OCI-LY7 (cell line): ENCODE results near the gene FERMT3. TPM values are rescaled to one million over a fixed set of nuclear protein-coding genes. Genes with fewer than 3 reads are reported as not detected.

Experiments used
- BruUV-seq: library from RNA; stranded (reverse); fragments of 400-500 nt; replicated peaks from 2 replicates; lab custom pipeline; 2021; lab: Mats Ljungman, UMichigan
- CTCF ChIA-PET: fragments of 300-600 bp; sonication (Branson Sonifier 250); formaldehyde crosslinking; loops from one replicate; lab custom pipeline; 2022; ENCODE audit warnings: antibody characterized with exemption; ENCODE audit not compliant: unreplicated experiment; lab: Charles Lee
- POLR2A ChIA-PET: fragments of 300-600 bp; sonication (Branson Sonifier 250); formaldehyde crosslinking; loops from one replicate; lab custom pipeline; 2022; ENCODE audit warnings: antibody characterized with exemption; lab: Charles Lee
- DNase-seq: peaks from one replicate; pipeline ENCODE4 v3.0.0-alpha.2; 2015; ENCODE audit warnings: low spot score
- H2AFZ ChIP-seq: fragments of 200-600 bp; sonication (generic), shearing (Covaris generic); 2 replicates; pipeline ENCODE4 v1.6.1; 2014; ENCODE audit warnings: mild to moderate bottlenecking, antibody characterized with exemption, low read length, moderate library complexity
- H3K27ac ChIP-seq: fragments of 200-600 bp; sonication (generic); 2 replicates; pipeline ENCODE4 v1.5.1; 2014; ENCODE audit warnings: mixed run types, low read depth, mild to moderate bottlenecking, moderate library complexity, low read length, inconsistent platforms; ENCODE audit not compliant: poor library complexity, severe bottlenecking
- H3K36me3 ChIP-seq: fragments of 200-600 bp; sonication (generic); 2 replicates; pipeline ENCODE4 v1.6.1; 2014; ENCODE audit warnings: mild to moderate bottlenecking, antibody characterized with exemption, low read length, moderate library complexity, mixed read lengths; ENCODE audit not compliant: insufficient read depth
- H3K4me1 ChIP-seq: fragments of 200-600 bp; sonication (generic); 2 replicates; pipeline ENCODE4 v1.5.1; 2014; ENCODE audit warnings: mild to moderate bottlenecking, low read length; ENCODE audit not compliant: insufficient read depth, poor library complexity, severe bottlenecking
- H3K4me2 ChIP-seq: fragments of 200-600 bp; sonication (generic); 2 replicates; pipeline ENCODE4 v1.6.1; 2014; ENCODE audit warnings: mild to moderate bottlenecking, low read length
- H3K4me3 ChIP-seq: fragments of 200-600 bp; sonication (generic); 2 replicates; pipeline ENCODE4 v1.5.1; 2014; ENCODE audit warnings: mild to moderate bottlenecking, low read depth, low read length; ENCODE audit not compliant: poor library complexity, severe bottlenecking
- H3K79me2 ChIP-seq: fragments of 200-600 bp; sonication (generic); 2 replicates; pipeline ENCODE4 v1.6.1; 2016; ENCODE audit warnings: low read depth, mild to moderate bottlenecking, low read length, moderate library complexity, mixed read lengths; ENCODE audit not compliant: insufficient read depth
- H3K9me2 ChIP-seq: fragments of 200-600 bp; sonication (generic); 2 replicates; pipeline ENCODE4 v1.6.1; 2016; ENCODE audit warnings: mild to moderate bottlenecking, low read length, mixed read lengths; ENCODE audit not compliant: insufficient read depth
- H3K9me3 ChIP-seq: fragments of 200-600 bp; sonication (generic); 2 replicates; pipeline ENCODE4 v1.6.1; 2014; ENCODE audit warnings: mild to moderate bottlenecking, mixed run types, low read length, mixed read lengths
- H4K20me1 ChIP-seq: fragments of 200-600 bp; sonication (generic); 2 replicates; pipeline ENCODE4 v1.6.1; 2014; ENCODE audit warnings: mild to moderate bottlenecking, antibody characterized with exemption, low read length, moderate library complexity, mixed read lengths; ENCODE audit not compliant: insufficient read depth
- EZH2phosphoT487 ChIP-seq: fragments of 200-600 bp; sonication (generic); IDR thresholded peaks from 2 replicates; pipeline ENCODE4 v1.6.1; 2018; ENCODE audit warnings: low read depth, borderline replicate concordance, mild to moderate bottlenecking, mixed run types, antibody characterized with exemption, low read length, moderate library complexity, mixed read lengths
- intact Hi-C: fragments of 100-400 bp; cut with micrococcal nuclease; formaldehyde crosslinking; loops from one replicate; pipeline ENCODE4 v1.10.0; 2022; ENCODE audit not compliant: unreplicated experiment
- total RNA-seq, 2 experiments: library from RNA; depleted of rRNA in 1 of 2; stranded (reverse); fragments of >200 nt in 1 of 2; shearing (Covaris generic) in 1 of 2; gene quantifications; 2 replicates each; pipeline ENCODE4 v1.2.3, GENCODE V29; 2014 to 2022
- TF ChIP-seq, protein P1 (sequence below): fragments of 200-600 bp; sonication (generic); conservative IDR thresholded peaks from 2 replicates; pipeline ENCODE4 v1.5.1; 2014; ENCODE audit warnings: mild to moderate bottlenecking, antibody characterized with exemption, low read length, moderate library complexity, mixed read lengths

Gene FERMT3
- total RNA-seq, 2 experiments from 2014 or later, result 120 to 201 TPM

DNA sequence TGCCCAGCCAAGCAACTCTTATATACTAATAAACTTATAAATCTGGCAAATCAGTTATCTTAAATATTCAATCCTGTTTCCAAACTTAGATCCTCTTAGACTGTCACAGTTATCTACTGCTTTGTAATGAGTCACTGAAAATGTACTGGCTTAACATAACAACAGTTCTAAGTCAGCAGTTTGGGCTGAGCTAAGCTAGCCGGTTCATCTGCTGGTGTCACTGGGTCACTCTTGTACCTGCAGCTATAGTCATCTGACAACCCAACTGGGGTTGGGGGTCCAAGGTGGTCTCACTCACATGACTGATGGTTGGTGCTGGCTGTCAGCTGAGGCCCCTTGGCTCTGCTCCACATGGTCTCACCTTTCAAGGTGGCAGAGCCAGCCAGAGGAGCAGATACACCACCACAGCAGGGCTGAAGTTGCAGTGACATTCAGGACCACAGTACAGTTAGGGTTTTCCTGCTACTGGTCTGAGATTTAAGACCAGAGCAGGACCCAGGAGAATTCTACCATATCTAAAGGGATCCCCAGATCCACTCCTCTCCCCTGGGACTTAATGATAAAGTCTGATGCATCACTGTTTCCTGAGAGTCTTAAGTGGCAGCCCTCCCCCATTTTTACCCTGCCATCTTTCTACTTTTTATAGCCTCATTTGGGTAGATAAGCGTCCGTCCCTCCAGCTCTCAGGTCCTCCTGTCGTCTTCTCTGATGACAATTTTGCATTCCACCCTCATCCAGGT is 32.7 kb upstream of the FERMT3 start:
- H3K4me1 ChIP-seq, result peaks cover 15% of the 10 kb centered on the region
- no peak for DNase-seq
- no TSS peak for BruUV-seq
- ChIA-PET POLR2A (interaction anchor here (1.0 kb wide), 1 partner anchor 32 kb away, joined by 3 read pairs; the partner anchor contains the start of gene FERMT3), CTCF (no interaction called here)
- H3K9me2 ChIP-seq, result no peaks in the 10 kb centered on the region
- no peak overlapping the region for H3K4me3 ChIP-seq
- no peak overlapping the region for H3K27ac ChIP-seq
- intact Hi-C loops, result no loop called here
- no peaks in the 10 kb centered on the region for H3K79me2 ChIP-seq
- no peaks in the 10 kb centered on the region for H3K9me3 ChIP-seq
- TF ChIP-seq, protein P1, sequence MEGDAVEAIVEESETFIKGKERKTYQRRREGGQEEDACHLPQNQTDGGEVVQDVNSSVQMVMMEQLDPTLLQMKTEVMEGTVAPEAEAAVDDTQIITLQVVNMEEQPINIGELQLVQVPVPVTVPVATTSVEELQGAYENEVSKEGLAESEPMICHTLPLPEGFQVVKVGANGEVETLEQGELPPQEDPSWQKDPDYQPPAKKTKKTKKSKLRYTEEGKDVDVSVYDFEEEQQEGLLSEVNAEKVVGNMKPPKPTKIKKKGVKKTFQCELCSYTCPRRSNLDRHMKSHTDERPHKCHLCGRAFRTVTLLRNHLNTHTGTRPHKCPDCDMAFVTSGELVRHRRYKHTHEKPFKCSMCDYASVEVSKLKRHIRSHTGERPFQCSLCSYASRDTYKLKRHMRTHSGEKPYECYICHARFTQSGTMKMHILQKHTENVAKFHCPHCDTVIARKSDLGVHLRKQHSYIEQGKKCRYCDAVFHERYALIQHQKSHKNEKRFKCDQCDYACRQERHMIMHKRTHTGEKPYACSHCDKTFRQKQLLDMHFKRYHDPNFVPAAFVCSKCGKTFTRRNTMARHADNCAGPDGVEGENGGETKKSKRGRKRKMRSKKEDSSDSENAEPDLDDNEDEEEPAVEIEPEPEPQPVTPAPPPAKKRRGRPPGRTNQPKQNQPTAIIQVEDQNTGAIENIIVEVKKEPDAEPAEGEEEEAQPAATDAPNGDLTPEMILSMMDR, result no peak
- no peak for TF ChIP-seq EZH2phosphoT487
- H2AFZ ChIP-seq, result no peak overlapping the region
- no peaks in the 10 kb centered on the region for H3K36me3 ChIP-seq
- H3K4me2 ChIP-seq, result no peak overlapping the region
- no peaks in the 10 kb centered on the region for H4K20me1 ChIP-seq

DNA sequence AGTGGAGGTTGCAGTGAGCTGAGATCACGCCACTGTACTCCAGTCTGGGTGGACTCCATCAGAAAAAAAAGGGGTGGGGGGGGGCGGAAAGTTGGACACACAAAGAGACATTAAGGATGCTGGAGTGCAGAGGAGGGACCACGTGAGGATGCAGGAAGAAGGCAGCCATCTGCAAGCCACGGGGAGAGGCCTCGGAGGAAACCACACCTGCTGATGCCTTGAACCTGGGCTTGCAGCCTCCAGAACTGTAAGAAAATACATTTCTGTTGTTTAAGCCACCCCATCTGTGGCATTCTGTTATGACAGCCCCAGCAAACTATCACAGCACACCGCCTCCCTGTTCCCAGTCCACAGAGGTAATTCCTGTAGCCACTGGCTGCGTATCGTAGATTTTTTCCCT is 29.8 kb upstream of the FERMT3 start:
- Histone ChIP-seq H4K20me1 (no peaks in the 10 kb centered on the region), H3K27ac (no peak overlapping the region), H3K4me2 (peak overlapping the region; percentile 11; the same call in 1 of the 2 replicates), H3K36me3 (0 out of 2 replicates have a peak, but pooled peaks cover 6% of the 10 kb centered on the region), H3K4me3 (no peak overlapping the region), H3K9me2 (no peaks in the 10 kb centered on the region), H3K79me2 (no peaks in the 10 kb centered on the region), H3K4me1 (peaks cover 27% of the 10 kb centered on the region), H3K9me3 (no peaks in the 10 kb centered on the region), H2AFZ (no peak overlapping the region)
- CTCF ChIA-PET, result no interaction called here
- BruUV-seq, result no TSS peak
- peak; percentile 30 for DNase-seq
- intact Hi-C loops, result no loop called here
- POLR2A ChIA-PET, result interaction anchor here (0.6 kb wide), 1 partner anchor 52 kb away, joined by 3 read pairs; no protein-coding TSS in a partner anchor
- TF ChIP-seq EZH2phosphoT487, result no peak
- TF ChIP-seq, protein P1, result no peak

DNA sequence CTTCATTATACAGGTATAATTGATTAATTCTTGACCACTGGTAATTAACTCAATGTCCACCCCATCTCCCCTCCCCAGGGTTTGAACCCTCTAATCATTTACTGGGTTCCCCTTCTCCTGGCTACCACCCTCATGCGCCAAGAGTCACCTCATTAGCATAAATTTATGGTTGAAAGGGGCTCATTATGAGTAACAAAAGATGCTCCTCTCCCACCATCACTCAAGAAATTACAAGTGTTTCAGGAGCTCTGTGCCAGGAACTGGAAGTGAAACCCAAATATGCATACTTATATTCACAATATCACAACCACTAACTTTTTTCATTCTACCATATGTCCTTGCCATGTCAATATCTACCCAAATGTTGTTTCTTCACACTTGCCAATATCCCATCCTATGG is 28.3 kb upstream of the FERMT3 start:
- Histone ChIP-seq H3K4me2 (no peak overlapping the region), H3K9me3 (no peaks in the 10 kb centered on the region), H4K20me1 (no peaks in the 10 kb centered on the region), H3K36me3 (0 out of 2 replicates have a peak, but pooled peaks cover 6% of the 10 kb centered on the region), H3K27ac (no peak overlapping the region), H3K4me1 (peaks cover 35% of the 10 kb centered on the region), H2AFZ (no peak overlapping the region), H3K9me2 (no peaks in the 10 kb centered on the region), H3K79me2 (peaks cover under 1% of the 10 kb centered on the region; the same call in 1 of the 2 replicates), H3K4me3 (no peak overlapping the region)
- ChIA-PET CTCF (no interaction called here), POLR2A (no interaction called here)
- no TSS peak for BruUV-seq
- DNase-seq, result no peak
- TF ChIP-seq EZH2phosphoT487, result no peak
- TF ChIP-seq, protein P1, result no peak
- intact Hi-C loops, result no loop called here
